Right kidney (tissue), 1 donor: Measurements from ENCODE around the gene PLCH2.

ENCODE experiments used
- DNase-seq: peaks from one replicate; pipeline ENCODE4 v3.0.0-alpha.2; 2016

Gene PLCH2

GRCh38 chr1:2479618-2480017, 3.5 kb downstream of the PLCH2 start:
- no peak for DNase-seq

- no peak for DNase-seq
These were observed 4.3 kb downstream of the PLCH2 start for GRCh38 chr1:2480236-2480985.

GRCh38 chr1:2480986-2481364, 4.9 kb downstream of the PLCH2 start:
- DNase-seq = no peak

GRCh38 chr1:2481885-2482284, 5.8 kb downstream of the PLCH2 start:
- DNase-seq = no peak

GRCh38 chr1:2482588-2482987, 6.5 kb downstream of the PLCH2 start:
- DNase-seq = no peak

- DNase-seq = no peak
These were observed 6.9 kb downstream of the PLCH2 start for GRCh38 chr1:2483026-2483425.

- no peak for DNase-seq
These were observed 7.9 kb downstream of the PLCH2 start for GRCh38 chr1:2483970-2484369.

- no peak for DNase-seq
These were observed 10.0 kb downstream of the PLCH2 start for GRCh38 chr1:2486041-2486440.

- no peak for DNase-seq
These were observed 10.5 kb downstream of the PLCH2 start for GRCh38 chr1:2486558-2486957.

- no peak for DNase-seq
These were observed 12.6 kb downstream of the PLCH2 start for GRCh38 chr1:2488688-2489087.

- DNase-seq = no peak
These were observed 13.5 kb downstream of the PLCH2 start for GRCh38 chr1:2489615-2490014.

- DNase-seq = no peak
These were observed 16.0 kb downstream of the PLCH2 start for GRCh38 chr1:2492091-2492490.

- no peak for DNase-seq
These were observed 17.1 kb downstream of the PLCH2 start for GRCh38 chr1:2493218-2493617.

- no peak for DNase-seq
These were observed 17.7 kb downstream of the PLCH2 start for GRCh38 chr1:2493691-2494322.

- no peak for DNase-seq
These were observed 18.2 kb downstream of the PLCH2 start for GRCh38 chr1:2494323-2494693.

GRCh38 chr1:2495026-2495425, 18.9 kb downstream of the PLCH2 start:
- no peak for DNase-seq

- DNase-seq = no peak
These were observed 19.5 kb downstream of the PLCH2 start for GRCh38 chr1:2495546-2495945.

- no peak for DNase-seq
These were observed 20.1 kb downstream of the PLCH2 start for GRCh38 chr1:2496087-2496622.

GRCh38 chr1:2496746-2497145, 20.7 kb downstream of the PLCH2 start:
- DNase-seq = no peak

- DNase-seq = no peak
These were observed 21.8 kb downstream of the PLCH2 start for GRCh38 chr1:2497891-2498290.

- no peak for DNase-seq
These were observed 22.6 kb downstream of the PLCH2 start for GRCh38 chr1:2498648-2499047.

- DNase-seq = no peak
These were observed 23.2 kb downstream of the PLCH2 start for GRCh38 chr1:2499260-2499659.

- no peak for DNase-seq
These were observed 24.0 kb downstream of the PLCH2 start for GRCh38 chr1:2499986-2500596.
